Endothelial cell of umbilical vein (primary cell): Measurements from ENCODE around the gene MPL. TPM values are rescaled to one million over a fixed set of nuclear protein-coding genes. Genes with fewer than 3 reads are reported as not detected.

ENCODE experiments used
- BruUV-seq: library from RNA; stranded (reverse); fragments of 400-500 nt; replicated peaks from 2 replicates; lab custom pipeline; 2021; lab: Mats Ljungman, UMichigan
- CTCF ChIA-PET: fragments of 300-600, 350-600 bp; sonication (Branson Sonifier 250); formaldehyde crosslinking; loops from one replicate; lab custom pipeline; 2021; ENCODE audit warnings: antibody characterized with exemption, inconsistent platforms; lab: Charles Lee
- POLR2A ChIA-PET: fragments of 300-600, 350-600 bp; sonication (Branson Sonifier 250); formaldehyde crosslinking; loops from one replicate; lab custom pipeline; 2021; ENCODE audit warnings: antibody characterized with exemption, inconsistent platforms; lab: Charles Lee
- DNase-seq: peaks from one replicate; pipeline ENCODE4 v3.0.0-alpha.2; 2011; ENCODE audit warnings: low read depth, low spot score
- FAIRE-seq: peaks from 2 replicates; lab custom pipeline; 2011; peaks lifted over from hg19 to GRCh38; lab: Jason Lieb, UNC
- H2AFZ ChIP-seq: 2 replicates; pipeline ENCODE4 v1.6.0; 2012; ENCODE audit warnings: low read depth, low read length, control low read depth, inconsistent platforms
- H3K27ac ChIP-seq: 2 replicates; pipeline ENCODE4 v1.5.1; 2011; ENCODE audit warnings: low read depth, mild to moderate bottlenecking, control low read depth, low read length, moderate library complexity; ENCODE audit not compliant: insufficient read depth
- H3K27me3 ChIP-seq, 2 experiments: 2 replicates each; pipeline versions ENCODE4 v1.6.0 to v1.6.1; 2011; ENCODE audit warnings: low read length in 2 of 2, mixed read lengths in 1 of 2; ENCODE audit not compliant: control insufficient read depth in 2 of 2, insufficient read depth in 2 of 2
- H3K36me3 ChIP-seq, 2 experiments: 2 replicates in 1 of 2; 3 replicates in 1 of 2; pipeline ENCODE4 v1.5.1; 2011; ENCODE audit warnings: low read length in 2 of 2, mild to moderate bottlenecking in 1 of 2, moderate library complexity in 1 of 2; ENCODE audit not compliant: control insufficient read depth in 2 of 2, insufficient read depth in 2 of 2; ENCODE audit errors: extremely low read depth in 1 of 2
- H3K4me1 ChIP-seq: 3 replicates; pipeline ENCODE4 v1.5.1; 2011; ENCODE audit warnings: mild to moderate bottlenecking, low read length; ENCODE audit not compliant: control insufficient read depth, insufficient read depth; ENCODE audit errors: extremely low read depth
- H3K4me2 ChIP-seq: 2 replicates; pipeline ENCODE4 v1.6.1; 2011; ENCODE audit warnings: low read length, control low read depth, mixed read lengths; ENCODE audit not compliant: insufficient read depth
- H3K4me3 ChIP-seq, 3 experiments: fragments of 200-600 bp in 1 of 3; sonication (generic), shearing (Covaris generic) in 1 of 3; replicated peaks in 1 of 3; 2 replicates each; pipeline ENCODE4 v1.5.1; 2011 to 2016; ENCODE audit warnings: control low read depth in 3 of 3, low read length in 3 of 3, mild to moderate bottlenecking in 2 of 3, inconsistent platforms in 1 of 3, low read depth in 1 of 3, moderate library complexity in 1 of 3; ENCODE audit not compliant: insufficient read depth in 1 of 3
- H3K79me2 ChIP-seq: 2 replicates; pipeline ENCODE4 v1.6.0; 2012; ENCODE audit warnings: low read length, inconsistent platforms; ENCODE audit not compliant: control insufficient read depth, insufficient read depth
- H3K9ac ChIP-seq: replicated peaks from 2 replicates; pipeline ENCODE3; 2011; ENCODE audit warnings: low read length, control low read depth; ENCODE audit not compliant: insufficient read depth; ENCODE audit errors: extremely low read depth
- H3K9me1 ChIP-seq: replicated peaks from 3 replicates; pipeline ENCODE4 v1.6.0; 2011; ENCODE audit warnings: mild to moderate bottlenecking, low read length; ENCODE audit not compliant: control insufficient read depth, insufficient read depth; ENCODE audit errors: extremely low read depth
- H3K9me3 ChIP-seq: replicated peaks from 2 replicates; pipeline ENCODE4 v1.5.1; 2012; ENCODE audit warnings: low read length, inconsistent platforms; ENCODE audit not compliant: control insufficient read depth, insufficient read depth
- H4K20me1 ChIP-seq: replicated peaks from 2 replicates; pipeline ENCODE3; 2011; ENCODE audit warnings: mild to moderate bottlenecking, low read length; ENCODE audit not compliant: control insufficient read depth, insufficient read depth; ENCODE audit errors: extremely low read depth
- EZH2 ChIP-seq: IDR thresholded peaks from 2 replicates; pipeline ENCODE4 v1.6.1; 2012; ENCODE audit warnings: borderline replicate concordance, low read depth, mild to moderate bottlenecking, moderate library complexity, low read length, inconsistent platforms; ENCODE audit not compliant: severe bottlenecking
- FOS ChIP-seq: IDR thresholded peaks from 2 replicates; pipeline ENCODE4 v1.6.1; 2011; ENCODE audit warnings: mild to moderate bottlenecking, low read length, moderate library complexity, borderline replicate concordance; ENCODE audit not compliant: insufficient read depth
- GATA2 ChIP-seq: IDR thresholded peaks from 2 replicates; pipeline ENCODE4 v1.7.0; 2011; ENCODE audit warnings: low read depth, mild to moderate bottlenecking, moderate library complexity, mixed read lengths, low read length; ENCODE audit not compliant: insufficient read length, insufficient read depth
- JUN ChIP-seq: IDR thresholded peaks from 2 replicates; pipeline ENCODE4 v1.6.1; 2011; ENCODE audit warnings: borderline replicate concordance, low read depth; ENCODE audit not compliant: insufficient read length, insufficient read depth
- MAX ChIP-seq: IDR thresholded peaks from 2 replicates; pipeline ENCODE4 v1.6.1; 2011; ENCODE audit not compliant: insufficient read depth, insufficient read length
- MYC ChIP-seq: IDR thresholded peaks from one replicate; pipeline ENCODE4 v1.6.1; 2011; ENCODE audit warnings: mild to moderate bottlenecking, low read depth, low read length
- POLR2A ChIP-seq: IDR thresholded peaks from 2 replicates; pipeline ENCODE4 v1.6.1; 2012; ENCODE audit warnings: low read depth, mild to moderate bottlenecking, control low read depth, low read length
- POLR2AphosphoS5 ChIP-seq: IDR thresholded peaks from 2 replicates; pipeline ENCODE4 v1.6.1; 2012; ENCODE audit warnings: low read depth, mild to moderate bottlenecking, control low read depth, low read length, moderate library complexity; ENCODE audit not compliant: insufficient read depth
- dilution Hi-C: fragments of 300-500 bp; cut with MboI; formaldehyde crosslinking; loops from one replicate; pipeline ENCODE4 v1.15.0; 2019; ENCODE audit warnings: low sequenced_read_pairs; ENCODE audit not compliant: extremely low pct_ligation_motif_present
- intact Hi-C: fragments of 100-400 bp; cut with micrococcal nuclease; formaldehyde crosslinking; loops from one replicate; pipeline ENCODE4 v1.10.0; 2022
- polyA plus RNA-seq, 4 experiments: library from polyadenylated mRNA; depleted of rRNA in 3 of 4; stranded (reverse) in 3 of 4; unstranded in 1 of 4; fragments of >200 nt; gene quantifications; 2 replicates each; pipeline versions ENCODE4 v1.2.1 to v1.2.3, GENCODE V29; 2011 to 2012; ENCODE audit warnings: missing spikeins in 1 of 4
- total RNA-seq: library from RNA; stranded (reverse); gene quantifications from 2 replicates; pipeline ENCODE4 v1.2.3, GENCODE V29; 2021
- TF ChIP-seq, protein P1 (sequence below), 2 donors: IDR thresholded peaks; 1 replicate in 1 of 2; 2 replicates in 1 of 2; pipeline ENCODE4 v1.5.1; 2011; ENCODE audit warnings: low read length in 2 of 2, mild to moderate bottlenecking in 2 of 2, moderate library complexity in 2 of 2, control low read depth in 1 of 2, inconsistent platforms in 1 of 2, low read depth in 1 of 2; ENCODE audit not compliant: insufficient read depth in 1 of 2; ENCODE audit errors: extremely low read depth in 1 of 2

MPL gene
- total and polyA plus RNA-seq, 2 donors (not counting 3 experiments of a cell fraction or from before 2014, with no cell fraction given), result 0.14 to 0.24 TPM

DNA sequence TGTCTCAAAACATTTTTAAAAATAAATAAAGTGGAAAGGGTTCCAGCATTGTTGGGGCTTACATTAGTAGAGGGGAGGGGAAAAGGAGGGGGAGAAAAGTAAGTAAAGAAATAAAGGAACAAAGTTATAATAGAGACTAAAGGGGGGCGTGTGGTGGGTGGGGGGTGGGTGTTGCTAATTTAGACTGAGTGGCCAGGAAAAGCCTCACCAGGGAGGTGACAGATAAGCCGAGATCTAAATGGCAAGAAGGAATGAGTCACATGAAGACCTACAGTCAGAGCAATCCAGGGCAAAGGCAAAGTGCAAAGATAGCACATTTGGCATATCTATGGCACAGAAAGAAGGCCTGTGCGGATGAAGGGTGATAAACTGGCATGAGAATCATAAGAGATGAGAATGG, 7.5 kb downstream of the MPL start:
- ChIA-PET CTCF (no interaction called here), POLR2A (no interaction called here)
- TF ChIP-seq POLR2A (no peak), EZH2 (no peak), JUN (no peak), MAX (no peak), MYC (no peak), POLR2AphosphoS5 (no peak), GATA2 (peak; percentile 46), FOS (peak; percentile 29)
- TF ChIP-seq, protein P1, sequence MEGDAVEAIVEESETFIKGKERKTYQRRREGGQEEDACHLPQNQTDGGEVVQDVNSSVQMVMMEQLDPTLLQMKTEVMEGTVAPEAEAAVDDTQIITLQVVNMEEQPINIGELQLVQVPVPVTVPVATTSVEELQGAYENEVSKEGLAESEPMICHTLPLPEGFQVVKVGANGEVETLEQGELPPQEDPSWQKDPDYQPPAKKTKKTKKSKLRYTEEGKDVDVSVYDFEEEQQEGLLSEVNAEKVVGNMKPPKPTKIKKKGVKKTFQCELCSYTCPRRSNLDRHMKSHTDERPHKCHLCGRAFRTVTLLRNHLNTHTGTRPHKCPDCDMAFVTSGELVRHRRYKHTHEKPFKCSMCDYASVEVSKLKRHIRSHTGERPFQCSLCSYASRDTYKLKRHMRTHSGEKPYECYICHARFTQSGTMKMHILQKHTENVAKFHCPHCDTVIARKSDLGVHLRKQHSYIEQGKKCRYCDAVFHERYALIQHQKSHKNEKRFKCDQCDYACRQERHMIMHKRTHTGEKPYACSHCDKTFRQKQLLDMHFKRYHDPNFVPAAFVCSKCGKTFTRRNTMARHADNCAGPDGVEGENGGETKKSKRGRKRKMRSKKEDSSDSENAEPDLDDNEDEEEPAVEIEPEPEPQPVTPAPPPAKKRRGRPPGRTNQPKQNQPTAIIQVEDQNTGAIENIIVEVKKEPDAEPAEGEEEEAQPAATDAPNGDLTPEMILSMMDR (IDR thresholded peaks at IDR 0.05; ENCODE audit: extremely low read depth in 1 of 2, insufficient read depth in 1 of 2, low read depth in 1 of 2, low read length in 2 of 2), result no peak
- H4K20me1 ChIP-seq, result no peaks in the 10 kb centered on the region
- no peak overlapping the region for H3K27ac ChIP-seq
- dilution Hi-C loops, result no loop called here
- no peak overlapping the region for H3K4me2 ChIP-seq
- FAIRE-seq (peak; percentile 46), DNase-seq (no peak)
- intact Hi-C loops, result no loop called here
- H3K9me3 ChIP-seq, result no peaks in the 10 kb centered on the region
- H2AFZ ChIP-seq, result no peak overlapping the region
- H3K79me2 ChIP-seq, result no peaks in the 10 kb centered on the region
- no peak overlapping the region for H3K4me3 ChIP-seq
- peaks cover 0 to 2% of the 10 kb centered on the region in 2 experiments for H3K27me3 ChIP-seq
- H3K9ac ChIP-seq, result no peak overlapping the region
- no peaks in the 10 kb centered on the region for H3K36me3 ChIP-seq
- H3K9me1 ChIP-seq, result no peaks in the 10 kb centered on the region
- peaks cover 3% of the 10 kb centered on the region for H3K4me1 ChIP-seq
- BruUV-seq, result no TSS peak
